ENCODE measurements around the gene XXYLT1. TPM values are rescaled to one million over a fixed set of nuclear protein-coding genes. Genes with fewer than 3 reads are reported as not detected.
"Not testable (repeated sequence)": the region's sequence is repeated elsewhere in the genome, so short reads cannot be mapped to it uniquely, and the experiment has no call there.

XXYLT1 gene
- total and polyA plus RNA-seq, 12 donors: 2.2 to 7.2 (median 3.6) TPM

DNA sequence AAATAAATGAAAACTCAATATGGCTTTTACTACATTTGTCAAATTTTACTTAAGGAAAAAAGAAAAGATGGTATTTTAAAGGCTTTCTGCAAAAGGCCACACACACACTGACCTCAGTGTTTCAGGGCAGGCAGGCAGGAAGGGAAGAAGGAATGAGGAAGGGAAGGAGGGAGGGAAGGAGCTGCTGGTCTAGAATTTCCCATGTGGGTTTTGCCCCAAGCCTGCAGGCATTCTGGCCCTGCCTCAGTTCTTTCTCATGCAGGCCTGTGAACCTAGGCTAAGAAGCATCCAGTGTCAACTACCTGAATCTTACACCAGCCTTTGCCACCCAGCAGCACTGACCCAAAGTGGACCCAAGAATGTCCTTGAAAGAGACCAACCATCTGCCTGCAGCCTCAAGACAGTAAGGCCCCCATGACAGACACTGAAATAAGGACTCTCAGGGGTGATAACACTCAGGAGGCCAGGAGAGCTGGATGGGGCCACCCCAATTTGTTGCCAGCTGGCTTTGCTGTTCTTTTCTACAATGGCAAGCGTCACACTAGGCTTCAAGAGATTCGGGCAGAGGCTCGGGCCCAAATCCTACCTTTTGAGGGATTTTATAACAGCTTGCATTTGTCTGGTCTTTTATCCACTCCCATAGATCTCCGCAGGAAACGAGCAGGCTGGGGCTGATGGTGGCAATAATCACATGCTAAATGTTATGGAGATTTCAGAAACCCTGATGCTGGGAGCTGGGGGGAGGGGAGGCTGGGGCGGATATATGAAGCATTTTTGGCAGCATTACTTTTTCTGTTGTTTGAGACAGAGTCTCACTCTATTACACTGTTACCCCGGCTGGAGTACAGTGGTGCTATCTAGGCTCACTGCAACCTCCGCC is 51.4 kb downstream of the XXYLT1 start:
- H3K27ac ChIP-seq: no peak overlapping the region
- intact Hi-C loops (cut with DNase I): no loop called here
- peaks cover 10 to 32% (median 20%) of the 10 kb centered on the region in 9 donors for H3K4me1 ChIP-seq
- ATAC-seq (no peak), DNase-seq (no peak)
- no peaks in the 10 kb centered on the region for H3K36me3 ChIP-seq
- TF ChIP-seq, protein P1, sequence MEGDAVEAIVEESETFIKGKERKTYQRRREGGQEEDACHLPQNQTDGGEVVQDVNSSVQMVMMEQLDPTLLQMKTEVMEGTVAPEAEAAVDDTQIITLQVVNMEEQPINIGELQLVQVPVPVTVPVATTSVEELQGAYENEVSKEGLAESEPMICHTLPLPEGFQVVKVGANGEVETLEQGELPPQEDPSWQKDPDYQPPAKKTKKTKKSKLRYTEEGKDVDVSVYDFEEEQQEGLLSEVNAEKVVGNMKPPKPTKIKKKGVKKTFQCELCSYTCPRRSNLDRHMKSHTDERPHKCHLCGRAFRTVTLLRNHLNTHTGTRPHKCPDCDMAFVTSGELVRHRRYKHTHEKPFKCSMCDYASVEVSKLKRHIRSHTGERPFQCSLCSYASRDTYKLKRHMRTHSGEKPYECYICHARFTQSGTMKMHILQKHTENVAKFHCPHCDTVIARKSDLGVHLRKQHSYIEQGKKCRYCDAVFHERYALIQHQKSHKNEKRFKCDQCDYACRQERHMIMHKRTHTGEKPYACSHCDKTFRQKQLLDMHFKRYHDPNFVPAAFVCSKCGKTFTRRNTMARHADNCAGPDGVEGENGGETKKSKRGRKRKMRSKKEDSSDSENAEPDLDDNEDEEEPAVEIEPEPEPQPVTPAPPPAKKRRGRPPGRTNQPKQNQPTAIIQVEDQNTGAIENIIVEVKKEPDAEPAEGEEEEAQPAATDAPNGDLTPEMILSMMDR (IDR thresholded peaks at IDR 0.05): no peak
- peaks cover 0 to under 1% (median 0%) of the 10 kb centered on the region in 11 donors for H3K9me3 ChIP-seq
- H3K27me3 ChIP-seq: no peaks in the 10 kb centered on the region
- 76 to 88% methylated on average over 8 of the region's 8 CpGs for WGBS, 2 donors
- no peak overlapping the region for H3K4me3 ChIP-seq

DNA sequence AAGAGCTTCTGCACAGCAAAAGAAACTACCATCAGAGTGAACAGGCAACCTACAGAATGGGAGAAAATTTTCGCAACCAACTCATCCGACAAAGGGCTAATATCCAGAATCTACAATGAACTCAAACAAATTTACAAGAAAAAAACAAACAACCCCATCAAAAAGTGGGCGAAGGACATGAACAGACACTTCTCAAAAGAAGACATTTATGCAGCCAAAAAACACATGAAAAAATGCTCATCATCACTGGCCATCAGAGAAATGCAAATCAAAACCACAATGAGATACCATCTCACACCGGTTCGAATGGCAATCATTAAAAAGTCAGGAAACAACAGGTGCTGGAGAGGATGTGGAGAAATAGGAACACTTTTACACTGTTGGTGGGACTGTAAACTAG is 52.6 kb downstream of the XXYLT1 start:
- peaks cover under 1 to 21% (median 12%) of the 10 kb centered on the region in 9 donors for H3K4me1 ChIP-seq
- WGBS, 2 donors: 78 to 89% methylated on average over 2 of the region's 5 CpGs
- H3K4me3 ChIP-seq; H3K9me3 ChIP-seq; H3K36me3 ChIP-seq; intact Hi-C loops (cut with DNase I); H3K27me3 ChIP-seq; ATAC-seq; H3K27ac ChIP-seq; DNase-seq: not testable (repeated sequence)

DNA sequence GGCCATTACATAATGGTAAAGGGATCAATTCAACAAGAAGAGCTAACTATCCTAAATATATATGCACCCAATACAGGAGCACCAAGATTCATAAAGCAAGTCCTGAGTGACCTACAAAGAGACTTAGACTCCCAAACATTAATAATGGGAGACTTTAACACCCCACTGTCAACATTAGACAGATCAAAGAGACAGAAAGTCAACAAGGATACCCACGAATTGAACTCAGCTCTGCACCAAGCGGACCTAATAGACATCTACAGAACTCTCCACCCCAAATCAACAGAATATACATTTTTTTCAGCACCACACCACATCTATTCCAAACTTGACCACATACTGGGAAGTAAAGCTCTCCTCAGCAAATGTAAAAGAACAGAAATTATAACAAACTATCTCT is 55.4 kb downstream of the XXYLT1 start:
- H3K4me1 ChIP-seq: peaks cover 0 to 10% (median 7%) of the 10 kb centered on the region in 9 donors
- WGBS, 2 donors: 94 to 96% methylated on average over 2 of the region's 2 CpGs
- H3K36me3 ChIP-seq; intact Hi-C loops (cut with DNase I); H3K27me3 ChIP-seq; H3K4me3 ChIP-seq; H3K27ac ChIP-seq; ATAC-seq; H3K9me3 ChIP-seq; DNase-seq: not testable (repeated sequence)

DNA sequence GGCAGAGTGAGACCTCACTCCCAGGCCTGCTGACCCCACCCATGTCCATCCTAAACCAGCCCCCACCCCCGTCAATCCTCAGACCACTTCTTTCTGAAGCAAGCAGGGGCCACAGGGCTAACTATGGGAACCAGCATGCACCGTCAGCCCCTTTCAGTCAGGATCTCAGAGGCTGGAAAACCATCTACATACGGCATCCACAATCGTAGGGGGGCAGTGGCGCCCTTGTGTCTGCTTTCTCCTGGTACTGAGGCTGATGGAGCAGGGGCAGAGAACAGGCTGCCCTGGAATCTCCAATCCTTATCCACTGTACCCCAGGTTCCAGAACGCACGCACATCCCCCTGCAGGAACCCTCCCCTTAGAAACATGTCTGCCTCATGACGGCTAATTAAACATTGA is 56.6 kb downstream of the XXYLT1 start:
- TF ChIP-seq, protein P1 (IDR thresholded peaks at IDR 0.05): no peak
- DNase-seq (no peak), ATAC-seq (no peak)
- Histone ChIP-seq H3K4me1 (peaks cover 3 to 22% (median 19%) of the 10 kb centered on the region in 9 donors), H3K36me3 (no peaks in the 10 kb centered on the region), H3K9me3 (peaks cover 0 to 4% (median 0%) of the 10 kb centered on the region in 11 donors), H3K27me3 (no peaks in the 10 kb centered on the region), H3K27ac (no peak overlapping the region), H3K4me3 (no peak overlapping the region)
- 97% methylated on average over 8 of the region's 8 CpGs for WGBS, 2 donors
- intact Hi-C loops (cut with DNase I): no loop called here

DNA sequence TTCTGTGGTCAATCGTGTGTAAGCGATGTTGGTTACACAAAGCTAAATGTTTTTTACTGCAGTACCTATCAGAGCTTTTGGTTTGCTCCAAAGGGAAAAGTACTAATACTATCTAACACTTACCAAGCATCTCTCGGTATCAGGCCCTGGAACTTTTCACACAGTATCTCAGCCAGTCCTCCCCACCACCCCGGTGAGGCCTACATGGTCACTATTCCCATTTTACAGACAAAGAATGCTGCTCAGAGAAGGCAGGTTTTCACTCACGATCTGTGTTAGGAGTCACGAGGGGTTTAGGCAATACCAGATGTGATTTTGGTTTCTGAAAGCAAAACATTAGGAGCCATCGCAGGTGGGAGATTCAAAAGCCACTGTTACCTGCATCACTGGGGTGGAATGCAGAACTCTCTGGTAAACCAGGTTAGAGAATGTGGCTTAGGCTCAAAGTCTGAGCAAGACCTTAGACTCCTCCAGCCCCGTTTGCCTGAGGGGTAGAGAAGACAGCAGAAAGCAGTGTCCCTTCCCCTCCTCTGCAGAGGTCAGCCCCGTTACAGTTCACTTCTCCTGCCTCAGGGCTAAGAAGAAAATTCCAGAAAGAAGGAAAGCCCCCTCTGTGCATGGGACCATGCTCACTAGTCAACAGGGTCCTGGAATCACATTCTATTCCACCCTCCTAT is 57.2 kb downstream of the XXYLT1 start:
- 84 to 87% methylated on average over 9 of the region's 9 CpGs for whole genome bisulfite sequencing, 2 donors
- intact Hi-C loops (cut with DNase I): no loop called here
- ATAC-seq: no peak

More for the DNA sequence above, 57.2 kb downstream of the XXYLT1 start:
- Histone ChIP-seq H3K36me3 (no peaks in the 10 kb centered on the region), H3K27ac (no peak overlapping the region), H3K9me3 (peaks cover 0 to 4% (median 0%) of the 10 kb centered on the region in 11 donors), H3K4me1 (peaks cover 9 to 28% (median 25%) of the 10 kb centered on the region in 9 donors), H3K27me3 (no peaks in the 10 kb centered on the region), H3K4me3 (no peak overlapping the region)
- TF ChIP-seq, protein P1 (IDR thresholded peaks at IDR 0.05): no peak
- DNase-seq: no peak
